Neutrophil (primary cell): ENCODE data around the gene F2RL3.
"Not testable (repeated sequence)": the region's sequence is repeated elsewhere in the genome, so short reads cannot be mapped to it uniquely, and the experiment has no call there.

Experiments used
- H3K27ac ChIP-seq: fragments of 200-600 bp; sonication (generic); 2 replicates; pipeline ENCODE4 v1.5.1; 2016; ENCODE audit warnings: mild to moderate bottlenecking, moderate library complexity
- H3K27me3 ChIP-seq: fragments of 200-600 bp; sonication (generic); 2 replicates; pipeline ENCODE4 v1.6.0; 2016; ENCODE audit warnings: mild to moderate bottlenecking
- H3K36me3 ChIP-seq: fragments of 200-600 bp; sonication (generic); 2 replicates; pipeline ENCODE4 v1.5.1; 2017
- H3K4me1 ChIP-seq, 2 experiments: fragments of 200-600 bp in 1 of 2; sonication (generic) in 1 of 2; 1 replicate in 1 of 2; 2 replicates in 1 of 2; pipeline versions ENCODE4 v1.5.1 to v1.6.1; 2013 to 2016; ENCODE audit warnings: low read depth in 1 of 2, low read length in 1 of 2, mild to moderate bottlenecking in 1 of 2, moderate library complexity in 1 of 2; ENCODE audit not compliant: control insufficient read depth in 1 of 2, insufficient read depth in 1 of 2
- H3K4me3 ChIP-seq, 2 experiments: fragments of 200-600 bp in 1 of 2; sonication (generic) in 1 of 2; 1 replicate in 1 of 2; 2 replicates in 1 of 2; pipeline ENCODE4 v1.5.1; 2013 to 2016; ENCODE audit warnings: low read depth in 1 of 2, low read length in 1 of 2, mild to moderate bottlenecking in 1 of 2, moderate library complexity in 1 of 2
- H3K9me3 ChIP-seq: fragments of 200-600 bp; sonication (generic); 2 replicates; pipeline ENCODE4 v1.5.1; 2016
- CTCF ChIP-seq: fragments of 200-600 bp; sonication (generic); IDR thresholded peaks from 2 replicates; pipeline ENCODE4 v1.5.1; 2016; ENCODE audit warnings: antibody characterized with exemption

Gene F2RL3

DNA sequence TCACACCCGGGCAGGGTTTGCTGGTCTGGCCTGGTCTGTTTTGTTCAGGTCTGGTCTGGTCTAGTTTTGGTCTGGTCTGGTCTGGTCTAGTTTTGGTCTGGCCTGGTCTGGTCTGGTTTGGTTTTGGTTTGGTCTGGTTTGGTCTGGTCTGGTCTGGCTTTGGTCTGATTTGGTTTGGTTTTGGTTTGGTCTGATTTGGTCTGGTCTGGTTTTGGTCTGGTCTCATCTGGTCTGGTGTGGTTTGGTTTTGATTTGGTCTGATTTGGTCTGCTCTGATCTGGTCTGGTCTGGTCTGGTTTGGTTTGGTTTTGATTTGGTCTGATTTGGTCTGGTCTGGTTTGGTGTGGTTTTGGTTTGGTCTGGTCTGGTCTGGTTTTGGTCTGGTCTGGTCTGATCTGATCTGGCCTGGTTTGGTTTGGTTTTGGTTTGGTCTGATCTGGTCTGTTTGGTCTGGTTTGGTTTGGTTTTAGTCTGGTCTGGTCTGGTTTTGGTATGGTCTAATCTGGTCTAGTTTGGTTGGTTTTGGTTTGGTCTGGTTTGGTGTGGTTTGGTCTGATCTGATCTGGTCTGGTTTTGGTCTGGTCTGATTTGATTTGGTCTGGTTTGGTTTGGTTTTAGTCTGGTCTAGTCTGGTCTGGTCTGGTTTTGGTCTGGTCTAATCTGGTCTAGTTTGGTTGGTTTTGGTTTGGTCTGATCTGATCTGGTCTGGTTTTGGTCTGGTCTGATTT is 14.4 kb upstream of the F2RL3 start:
- H3K4me3 ChIP-seq = no peak overlapping the region
- H3K9me3 ChIP-seq = no peaks in the 10 kb centered on the region
- TF ChIP-seq CTCF = no peak

DNA sequence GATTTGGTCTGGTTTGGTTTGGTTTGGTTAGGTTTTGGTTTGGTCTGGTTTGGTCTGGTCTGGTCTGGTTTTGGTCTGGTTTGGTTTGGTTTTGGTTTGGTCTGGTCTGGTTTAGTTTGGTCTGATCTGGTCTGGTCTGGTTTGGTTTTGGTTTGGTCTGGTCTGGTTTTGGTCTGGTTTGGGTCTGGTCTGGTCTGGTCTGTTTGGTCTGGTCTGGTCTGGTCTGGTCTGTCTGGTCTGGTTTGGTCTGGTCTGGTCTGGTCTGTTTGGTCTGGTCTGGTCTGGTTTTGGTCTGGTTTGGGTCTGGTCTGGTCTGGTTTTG is 13.9 kb upstream of the F2RL3 start:
- not testable (repeated sequence) for H3K4me1 ChIP-seq

More for the DNA sequence above, 14.4 kb upstream of the F2RL3 start:
- H3K27me3 ChIP-seq = no peaks in the 10 kb centered on the region
- H3K4me1 ChIP-seq = no peaks in the 10 kb centered on the region
- H3K27ac ChIP-seq = no peak overlapping the region
- peaks cover 84% of the 10 kb centered on the region for H3K36me3 ChIP-seq

DNA sequence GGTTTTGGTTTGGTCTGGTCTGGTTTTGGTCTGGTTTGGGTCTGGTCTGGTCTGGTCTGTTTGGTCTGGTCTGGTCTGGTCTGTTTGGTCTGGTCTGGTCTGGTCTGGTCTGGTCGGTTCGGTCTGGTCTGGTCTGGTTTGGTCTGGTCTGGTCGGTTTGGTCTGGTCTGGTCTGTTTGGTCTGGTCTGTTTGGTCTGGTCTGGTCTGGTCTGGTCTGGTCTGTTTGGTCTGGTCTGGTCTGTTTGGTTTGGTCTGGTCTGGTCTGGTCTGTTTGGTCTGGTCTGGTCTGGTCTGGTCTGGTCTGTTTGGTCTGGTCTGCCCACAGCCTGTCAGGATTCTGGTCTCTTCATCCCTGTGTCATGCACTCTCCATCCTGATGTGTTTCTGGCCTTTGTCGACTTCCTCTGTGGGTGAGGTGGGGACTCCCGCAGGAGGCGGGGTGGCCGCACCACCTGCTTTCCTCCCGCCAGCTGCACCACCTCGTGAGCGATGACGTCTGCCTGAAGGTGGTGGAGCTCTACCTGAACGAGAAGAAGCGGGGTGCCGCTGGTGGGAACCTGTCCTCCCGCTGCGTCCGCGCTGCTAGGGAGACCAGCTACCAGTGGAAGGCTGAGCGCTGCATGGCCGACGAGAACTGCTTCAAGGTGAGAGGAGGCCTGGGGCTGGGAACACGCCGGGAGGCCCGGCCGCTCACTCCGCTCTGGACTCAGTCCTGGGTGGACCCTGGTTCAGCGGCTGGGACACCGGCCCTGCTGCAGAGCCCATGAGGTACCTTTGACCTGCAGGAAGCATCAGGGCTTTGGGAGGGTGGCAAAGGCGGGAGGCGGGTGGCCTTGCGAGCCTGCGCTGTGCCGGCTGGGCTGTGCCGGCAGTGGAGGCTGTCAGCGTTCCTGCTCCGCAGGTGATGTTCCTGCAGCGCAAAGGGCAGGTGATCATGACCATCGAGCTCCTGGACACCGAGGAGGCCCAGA is 12.9 kb upstream of the F2RL3 start:
- Histone ChIP-seq H3K27me3 (no peaks in the 10 kb centered on the region), H3K36me3 (peaks cover 78% of the 10 kb centered on the region), H3K9me3 (peaks cover 3% of the 10 kb centered on the region), H3K4me3 (no peak overlapping the region), H3K27ac (no peak overlapping the region), H3K4me1 (no peaks in the 10 kb centered on the region)
- TF ChIP-seq CTCF = no peak

More for the DNA sequence above, 13.9 kb upstream of the F2RL3 start:
- H3K36me3 ChIP-seq = peaks cover 84% of the 10 kb centered on the region
- H3K27ac ChIP-seq, H3K9me3 ChIP-seq, H3K4me3 ChIP-seq, H3K27me3 ChIP-seq: not testable (repeated sequence)

DNA sequence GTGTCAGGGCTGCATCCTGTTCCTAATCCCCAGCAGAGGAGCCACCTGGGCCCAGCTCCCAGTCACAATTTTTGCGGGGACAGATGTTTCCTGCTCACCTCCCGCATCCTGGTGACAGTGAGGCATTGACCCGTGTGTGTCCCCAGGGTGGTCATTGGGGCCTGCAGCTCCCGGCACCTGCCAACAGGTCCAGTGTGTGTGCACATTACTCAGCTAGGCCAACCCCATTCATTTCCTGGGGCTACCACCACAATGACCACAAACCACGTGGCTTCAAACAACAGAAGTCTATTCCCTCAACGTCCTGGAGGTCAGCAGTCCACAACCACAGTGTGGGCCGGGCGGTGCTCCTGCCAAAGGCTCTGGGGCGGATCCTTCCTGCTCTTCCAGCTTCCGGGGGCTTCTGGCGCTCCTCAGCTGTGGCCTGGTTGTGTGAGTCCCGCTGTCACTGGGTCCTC is 11.9 kb upstream of the F2RL3 start:
- H3K36me3 ChIP-seq = peaks cover 67% of the 10 kb centered on the region
- H3K4me3 ChIP-seq = no peak overlapping the region
- H3K9me3 ChIP-seq = peaks cover 10% of the 10 kb centered on the region
- no peaks in the 10 kb centered on the region for H3K27me3 ChIP-seq
- no peak for TF ChIP-seq CTCF
- H3K27ac ChIP-seq = no peak overlapping the region
- H3K4me1 ChIP-seq = no peaks in the 10 kb centered on the region

GRCh38 chr19:16877581-16877980 is 11.2 kb upstream of the F2RL3 start:
- TF ChIP-seq CTCF = no peak
- peaks cover 10% of the 10 kb centered on the region for H3K9me3 ChIP-seq
- no peaks in the 10 kb centered on the region for H3K4me1 ChIP-seq
- no peaks in the 10 kb centered on the region for H3K27me3 ChIP-seq
- H3K4me3 ChIP-seq = no peak overlapping the region
- no peak overlapping the region for H3K27ac ChIP-seq
- peaks cover 61% of the 10 kb centered on the region for H3K36me3 ChIP-seq
